ENCODE measurements around the gene ARIH1. TPM values are rescaled to one million over a fixed set of nuclear protein-coding genes. Genes with fewer than 3 reads are reported as not detected.

ARIH1 gene
- total RNA-seq, 1 experiment from 2014 or later = 25.6 TPM

Other genes with a start within 250 kb of the ARIH1 start
- 2,397 and 2,595 TPM in 2 replicates for gene PKM, start 243.1 kb upstream of the ARIH1 start, total RNA-seq (2014; rRNA removed; shearing (Covaris generic))
- gene PARP6, start 201.8 kb upstream of the ARIH1 start, total RNA-seq (2014; rRNA removed; shearing (Covaris generic)) = 19.0 and 22.2 TPM in 2 replicates
- not detected in 2 replicates for gene CELF6, start 154.2 kb upstream of the ARIH1 start, total RNA-seq (2014; rRNA removed; shearing (Covaris generic))
- gene HEXA, start 98.3 kb upstream of the ARIH1 start, total RNA-seq (2014; rRNA removed; shearing (Covaris generic)) = 88.2 and 93.0 TPM in 2 replicates
- gene TMEM202, start 76.0 kb upstream of the ARIH1 start, total RNA-seq (2014; rRNA removed; shearing (Covaris generic)) = not detected in 2 replicates
- not detected in 2 replicates for gene GOLGA6B, start 180.4 kb downstream of the ARIH1 start, total RNA-seq (2014; rRNA removed; shearing (Covaris generic))
- not detected in 2 replicates for gene HIGD2B, start 211.9 kb downstream of the ARIH1 start, total RNA-seq (2014; rRNA removed; shearing (Covaris generic))
- 24.8 and 49.8 TPM in 2 replicates for gene BBS4, start 211.9 kb downstream of the ARIH1 start, total RNA-seq (2014; rRNA removed; shearing (Covaris generic))